IMR-90 (cell line): ENCODE data around the gene RFX2.

Experiments
- CEBPB ChIP-seq: IDR thresholded peaks from 2 replicates; pipeline ENCODE4 v1.6.1; 2012; ENCODE audit warnings: low read depth, low read length, improper control_type of control experiment
- CTCF ChIP-seq: conservative IDR thresholded peaks from 2 replicates; pipeline ENCODE4 v1.5.1; 2012; ENCODE audit warnings: mild to moderate bottlenecking, low read depth, low read length, improper control_type of control experiment
- MAZ ChIP-seq: IDR thresholded peaks from 2 replicates; pipeline ENCODE4 v1.6.1; 2012; ENCODE audit warnings: low read depth, mild to moderate bottlenecking, low read length, improper control_type of control experiment, moderate library complexity, borderline replicate concordance
- RFX5 ChIP-seq: IDR thresholded peaks from 2 replicates; pipeline ENCODE4 v1.8.0; 2012; ENCODE audit warnings: low read depth, mild to moderate bottlenecking, low read length, moderate library complexity

DNA sequence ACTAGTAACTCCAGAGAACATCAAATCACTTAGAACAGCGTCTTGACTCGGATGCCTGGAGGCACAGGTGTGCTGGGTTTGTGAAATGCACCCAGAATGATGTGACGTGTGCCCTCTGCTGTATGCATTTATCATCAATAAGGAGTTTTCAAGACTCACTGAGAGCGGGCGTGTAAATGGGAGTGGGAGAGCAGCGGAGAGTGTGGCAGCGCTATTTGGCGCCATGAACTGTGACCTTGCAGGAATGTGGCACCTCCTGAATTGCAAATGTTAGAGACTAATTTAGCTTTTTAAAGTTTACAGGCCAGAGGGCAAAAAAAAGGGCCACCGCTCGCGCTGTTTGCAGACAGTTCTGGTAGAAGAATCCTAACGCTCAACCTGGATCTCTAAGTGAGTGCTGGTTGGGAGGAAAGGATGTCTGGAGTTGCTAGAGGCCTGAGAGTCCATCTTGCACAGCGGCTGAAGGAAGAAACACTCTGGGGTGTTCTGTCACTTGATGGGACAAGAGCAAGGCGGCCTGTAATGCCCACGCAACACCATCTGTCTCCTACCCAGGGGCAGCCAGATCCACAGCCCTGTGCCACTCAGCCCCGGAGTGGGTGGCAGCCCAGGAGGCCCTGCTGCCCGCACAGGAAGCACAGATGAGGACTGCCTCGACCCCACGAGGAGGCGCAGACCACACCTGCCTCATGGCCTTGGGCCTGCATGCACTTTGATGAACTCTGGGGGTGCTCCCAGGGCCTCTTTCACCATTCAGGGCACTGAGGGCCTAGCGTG is 152.0 kb downstream of the RFX2 start:
- TF ChIP-seq CTCF (no peak), MAZ (no peak), CEBPB (no peak), RFX5 (no peak)
